Measurements from ENCODE around the gene HOXA3. TPM values are rescaled to one million over a fixed set of nuclear protein-coding genes. Genes with fewer than 3 reads are reported as not detected.

The HOXA3 gene
- total RNA-seq, 2 donors from 2014 or later: not detected

DNA sequence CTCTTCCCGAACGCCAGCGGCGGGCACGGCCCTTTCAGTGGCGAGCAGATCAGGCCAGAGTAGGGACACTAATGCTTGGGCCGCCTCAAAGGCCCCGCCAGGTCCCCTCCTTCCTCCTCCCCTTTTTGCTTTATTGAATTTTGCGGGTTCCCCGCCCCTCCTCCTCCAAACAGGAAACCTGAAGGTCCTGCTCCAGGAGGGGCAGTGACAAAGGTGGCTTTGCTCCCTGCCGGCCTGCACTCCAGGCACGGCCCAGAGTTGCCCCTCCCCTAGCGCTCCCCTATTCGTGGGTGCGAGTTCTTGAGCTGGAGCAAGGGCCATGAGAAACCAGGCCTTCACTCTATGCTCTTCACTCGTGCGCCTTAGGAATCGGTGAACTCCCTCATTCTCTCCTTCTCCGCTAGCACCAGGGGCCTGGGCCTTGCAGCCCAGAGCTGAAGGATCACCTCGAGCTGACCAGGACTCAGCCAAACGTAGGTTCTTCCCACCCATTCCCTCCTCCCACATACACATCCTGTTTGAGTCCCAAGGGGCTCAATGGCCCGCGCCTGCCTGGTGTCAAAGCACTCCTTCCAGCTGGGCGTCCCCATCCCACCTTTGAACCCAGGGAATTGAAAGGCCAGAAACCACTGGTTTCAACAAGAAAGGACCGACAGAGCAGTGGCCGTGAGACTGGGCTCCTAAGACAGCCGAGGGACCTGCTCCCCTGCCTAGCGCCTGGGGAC is 4.2 kb downstream of the HOXA3 start:
- ATAC-seq (replicated peaks in 1 of 2) (no peak), DNase-seq (no peak)
- Mint-ChIP-seq H3K36me3 (ENCODE audit: insufficient read depth in 2 of 2) (no peaks in the 10 kb centered on the region), H3K27ac (no peak overlapping the region), H3K27me3 (ENCODE audit: low read depth) (peaks cover 74% of the 10 kb centered on the region), H3K4me3 (peak overlapping the region; percentile 66 to 84), H3K9me3 (no peaks in the 10 kb centered on the region), H3K4me1 (ENCODE audit: low read depth) (peaks cover 30% of the 10 kb centered on the region)

DNA sequence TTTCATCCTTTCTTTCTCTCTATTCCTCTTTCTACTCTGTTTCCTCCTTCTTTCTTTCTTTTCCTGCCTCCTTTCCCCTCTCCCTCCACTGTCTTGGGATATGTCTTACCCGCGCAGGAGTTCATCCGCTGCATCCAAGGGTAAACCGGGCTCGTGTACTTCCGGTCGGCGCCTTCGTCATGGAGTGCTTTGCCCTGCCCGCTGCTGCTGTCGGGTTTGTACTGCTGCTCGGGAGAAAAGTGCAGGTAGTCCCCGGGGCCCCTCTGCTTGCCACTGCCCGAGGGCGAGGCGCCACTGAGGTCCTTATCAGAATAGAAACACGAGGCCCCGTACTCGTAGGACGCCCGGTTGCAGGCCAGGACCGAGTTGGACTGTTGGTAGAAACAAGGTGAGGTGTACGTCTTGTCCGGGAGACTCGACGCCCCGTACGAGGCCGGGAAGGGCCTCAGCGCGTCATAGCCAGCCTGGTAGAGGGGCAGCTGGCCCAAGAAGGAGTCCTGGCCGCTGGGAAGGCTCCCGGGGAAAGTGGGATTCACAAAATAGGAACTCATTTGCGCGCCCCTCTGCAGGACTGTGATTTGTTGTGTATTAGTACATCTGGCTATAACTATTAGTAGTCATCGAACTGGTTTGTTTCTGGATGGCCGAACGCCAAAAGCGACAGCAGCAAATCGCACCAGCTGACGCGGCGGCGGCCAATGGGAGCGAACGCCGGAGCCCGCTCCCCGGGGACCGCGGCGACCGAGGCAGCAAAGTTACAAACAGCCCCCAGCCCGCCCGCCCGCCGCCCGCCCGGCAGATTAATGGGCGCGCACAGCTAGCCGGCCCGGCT is 5.0 kb downstream of the HOXA3 start, which contains the start of gene HOXA6:
Gene HOXA6, minus strand, starts transcription at position 576 of the 832 bp plus-strand sequence. Its CDS starts 25 bp downstream, at position 551.
- peak within 1 kb of the TSS; percentile 66 to 84 for H3K4me3 Mint-ChIP-seq
- peaks cover 30% of the 10 kb centered on the region for H3K4me1 Mint-ChIP-seq (ENCODE audit: low read depth)
- no peak within 1 kb of the TSS for H3K27ac Mint-ChIP-seq
- H3K9me3 Mint-ChIP-seq: no peaks in the 10 kb centered on the region
- H3K36me3 Mint-ChIP-seq (ENCODE audit: insufficient read depth in 2 of 2): no peaks in the 10 kb centered on the region
- H3K27me3 Mint-ChIP-seq (ENCODE audit: low read depth): peaks cover 74% of the 10 kb centered on the region
- ATAC-seq (replicated peaks in 1 of 2) (no peak), DNase-seq (no peak)

GRCh38 chr7:27146491-27147198 is 5.7 kb downstream of the HOXA3 start:
- no peak overlapping the region for H3K27ac Mint-ChIP-seq
- H3K27me3 Mint-ChIP-seq (ENCODE audit: low read depth): peaks cover 74% of the 10 kb centered on the region
- DNase-seq (no peak), ATAC-seq (replicated peaks in 1 of 2) (no peak)
- peaks cover 23% of the 10 kb centered on the region for H3K4me1 Mint-ChIP-seq (ENCODE audit: low read depth)
- H3K9me3 Mint-ChIP-seq: no peaks in the 10 kb centered on the region
- H3K4me3 Mint-ChIP-seq: no peak overlapping the region
- no peaks in the 10 kb centered on the region for H3K36me3 Mint-ChIP-seq (ENCODE audit: insufficient read depth in 2 of 2)

DNA sequence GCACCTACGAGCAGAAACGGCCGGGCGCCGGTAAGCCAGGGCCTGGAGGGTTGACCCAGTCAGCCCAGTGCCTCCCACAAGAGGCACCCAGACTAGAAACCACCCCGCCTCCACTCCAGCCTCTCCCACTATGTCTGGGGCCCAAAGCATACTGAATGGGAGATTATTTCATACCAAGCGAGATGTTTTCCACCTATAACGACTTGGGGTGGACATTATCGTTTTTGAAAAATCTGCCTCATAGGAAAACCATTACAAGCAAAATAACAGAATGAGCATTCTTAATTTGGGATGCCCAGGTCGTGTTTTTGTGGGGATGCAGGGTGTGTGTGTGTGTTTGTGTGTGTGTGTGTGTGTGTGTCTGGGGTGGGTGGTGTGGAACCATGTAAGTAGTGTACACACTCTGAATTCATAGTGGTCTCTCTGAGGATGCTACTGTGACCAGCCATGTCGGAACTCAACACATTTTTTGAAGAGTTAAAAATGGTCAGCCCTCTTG is 6.4 kb downstream of the HOXA3 start:
- Mint-ChIP-seq H3K36me3 (ENCODE audit: insufficient read depth in 2 of 2) (no peaks in the 10 kb centered on the region), H3K4me3 (no peak overlapping the region), H3K9me3 (no peaks in the 10 kb centered on the region), H3K27me3 (ENCODE audit: low read depth) (peaks cover 71% of the 10 kb centered on the region), H3K4me1 (ENCODE audit: low read depth) (peaks cover 16% of the 10 kb centered on the region), H3K27ac (no peak overlapping the region)
- no peak for ATAC-seq (replicated peaks in 1 of 2)
- no peak for DNase-seq

- no peak for ATAC-seq (replicated peaks in 1 of 2)
- H3K36me3 Mint-ChIP-seq (ENCODE audit: insufficient read depth in 2 of 2): no peaks in the 10 kb centered on the region
- H3K27ac Mint-ChIP-seq: no peak overlapping the region
- H3K4me3 Mint-ChIP-seq: no peak overlapping the region
- H3K9me3 Mint-ChIP-seq: no peaks in the 10 kb centered on the region
- H3K27me3 Mint-ChIP-seq (ENCODE audit: low read depth): peaks cover 69% of the 10 kb centered on the region
- peaks cover 11% of the 10 kb centered on the region for H3K4me1 Mint-ChIP-seq (ENCODE audit: low read depth)
- no peak for DNase-seq
Measured at GRCh38 chr7:27145165-27145913, 7.0 kb downstream of the HOXA3 start.

DNA sequence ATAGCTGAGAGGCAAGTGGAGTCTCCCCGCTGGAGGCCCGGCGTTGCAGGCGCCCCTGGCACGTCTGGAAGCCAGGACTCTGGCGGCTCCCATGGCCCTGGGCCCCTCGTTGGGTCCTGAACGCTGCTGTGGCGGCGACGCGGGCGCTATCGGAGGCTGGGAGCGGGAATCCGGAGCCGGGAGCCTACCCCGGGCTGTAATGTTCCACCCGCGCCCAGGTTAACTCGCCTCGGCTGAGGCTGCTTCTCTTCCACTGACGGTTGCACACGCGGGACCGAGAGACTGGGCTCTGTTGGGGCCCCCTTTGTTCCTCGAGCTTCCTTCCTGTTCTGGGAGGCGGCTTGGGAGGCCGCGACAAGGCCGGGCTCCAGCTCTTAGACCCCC is 7.6 kb downstream of the HOXA3 start:
- ATAC-seq (replicated peaks in 1 of 2) (no peak), DNase-seq (no peak)
- no peaks in the 10 kb centered on the region for H3K9me3 Mint-ChIP-seq
- H3K4me3 Mint-ChIP-seq: no peak overlapping the region
- H3K27me3 Mint-ChIP-seq (ENCODE audit: low read depth): peaks cover 63% of the 10 kb centered on the region
- H3K4me1 Mint-ChIP-seq (ENCODE audit: low read depth): peaks cover 8% of the 10 kb centered on the region
- H3K27ac Mint-ChIP-seq: no peak overlapping the region
- H3K36me3 Mint-ChIP-seq (ENCODE audit: insufficient read depth in 2 of 2): no peaks in the 10 kb centered on the region

GRCh38 chr7:27143950-27144780 is 8.2 kb downstream of the HOXA3 start:
- H3K36me3 Mint-ChIP-seq (ENCODE audit: insufficient read depth in 2 of 2): no peaks in the 10 kb centered on the region

DNA sequence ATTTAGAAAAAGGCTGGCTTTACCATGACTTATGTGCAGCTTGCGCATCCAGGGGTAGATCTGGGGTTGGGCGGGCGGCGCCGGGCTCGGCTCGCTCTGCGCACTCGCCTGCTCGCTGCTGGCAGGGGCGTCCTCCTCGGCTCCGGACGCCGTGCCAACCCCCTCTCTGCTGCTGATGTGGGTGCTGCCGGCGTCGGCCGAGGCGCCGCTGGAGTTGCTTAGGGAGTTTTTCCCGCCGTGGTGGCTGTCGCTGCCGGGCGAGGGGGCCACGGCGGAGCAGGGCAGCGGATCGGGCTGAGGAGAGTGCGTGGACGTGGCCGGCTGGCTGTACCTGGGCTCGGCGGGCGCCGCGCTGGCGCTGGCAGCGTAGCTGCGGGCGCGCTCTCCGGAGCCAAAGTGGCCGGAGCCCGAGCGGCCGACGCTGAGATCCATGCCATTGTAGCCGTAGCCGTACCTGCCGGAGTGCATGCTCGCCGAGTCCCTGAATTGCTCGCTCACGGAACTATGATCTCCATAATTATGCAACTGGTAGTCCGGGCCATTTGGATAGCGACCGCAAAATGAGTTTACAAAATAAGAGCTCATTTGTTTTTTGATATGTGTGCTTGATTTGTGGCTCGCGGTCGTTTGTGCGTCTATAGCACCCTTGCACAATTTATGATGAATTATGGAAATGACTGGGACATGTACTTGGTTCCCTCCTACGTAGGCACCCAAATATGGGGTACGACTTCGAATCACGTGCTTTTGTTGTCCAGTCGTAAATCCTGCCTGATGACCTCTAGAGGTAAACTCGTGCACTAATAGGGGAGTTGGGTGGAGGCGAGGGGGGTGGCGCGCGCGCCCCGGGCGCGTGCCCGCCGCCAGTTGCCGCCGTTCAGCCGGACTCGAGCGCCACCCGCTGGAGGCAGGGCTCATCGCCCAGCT is 9.1 kb downstream of the HOXA3 start, which contains the start of gene HOXA5:
Gene HOXA5, minus strand, starts transcription at position 659 of the 927 bp plus-strand sequence. Its CDS starts 74 bp downstream, at position 585.
- Mint-ChIP-seq H3K4me3 (peak within 1 kb of the TSS; percentile 53 to 63), H3K36me3 (ENCODE audit: insufficient read depth in 2 of 2) (no peaks in the 10 kb centered on the region), H3K27ac (no peak within 1 kb of the TSS), H3K4me1 (ENCODE audit: low read depth) (peaks cover 5% of the 10 kb centered on the region), H3K27me3 (ENCODE audit: low read depth) (peaks cover 49% of the 10 kb centered on the region), H3K9me3 (no peaks in the 10 kb centered on the region)
- ATAC-seq (replicated peaks in 1 of 2) (peak; percentile 61 to 75), DNase-seq (peak in 1 of 2 donors; percentile 26)

More at GRCh38 chr7:27143950-27144780, 8.2 kb downstream of the HOXA3 start:
- DNase-seq (no peak), ATAC-seq (replicated peaks in 1 of 2) (no peak)
- H3K4me1 Mint-ChIP-seq (ENCODE audit: low read depth): peaks cover 8% of the 10 kb centered on the region
- H3K27me3 Mint-ChIP-seq (ENCODE audit: low read depth): peaks cover 57% of the 10 kb centered on the region
- H3K9me3 Mint-ChIP-seq: no peaks in the 10 kb centered on the region
- H3K4me3 Mint-ChIP-seq: no peak overlapping the region
- no peak overlapping the region for H3K27ac Mint-ChIP-seq

DNA sequence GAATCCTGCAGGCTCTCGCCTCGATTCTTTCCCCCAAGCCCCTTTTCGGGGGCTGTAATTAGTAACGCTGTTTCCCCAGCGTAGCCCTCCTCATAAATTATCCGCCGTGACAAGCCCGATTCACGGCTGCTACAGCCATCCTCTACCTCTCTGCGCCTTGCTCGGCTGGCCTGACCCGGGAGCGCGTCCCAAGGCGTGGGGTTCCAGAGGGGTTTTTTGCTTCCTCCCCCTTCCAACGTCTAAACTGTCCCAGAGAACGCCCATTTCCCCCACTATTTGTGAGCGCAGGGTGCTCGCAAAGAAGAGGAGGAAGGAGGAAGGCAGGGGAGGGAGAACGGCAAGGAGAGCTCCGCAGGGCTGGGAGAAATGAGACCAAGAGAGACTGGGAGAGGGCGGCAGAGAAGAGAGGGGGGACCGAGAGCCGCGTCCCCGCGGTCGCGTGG is 9.8 kb downstream of the HOXA3 start:
- H3K4me1 Mint-ChIP-seq (ENCODE audit: low read depth): no peaks in the 10 kb centered on the region
- no peak overlapping the region for H3K27ac Mint-ChIP-seq
- DNase-seq (no peak), ATAC-seq (replicated peaks in 1 of 2) (no peak)
- H3K36me3 Mint-ChIP-seq (ENCODE audit: insufficient read depth in 2 of 2): no peaks in the 10 kb centered on the region
- H3K27me3 Mint-ChIP-seq (ENCODE audit: low read depth): peaks cover 48% of the 10 kb centered on the region
- peak overlapping the region; percentile 53 to 63 for H3K4me3 Mint-ChIP-seq
- no peaks in the 10 kb centered on the region for H3K9me3 Mint-ChIP-seq

DNA sequence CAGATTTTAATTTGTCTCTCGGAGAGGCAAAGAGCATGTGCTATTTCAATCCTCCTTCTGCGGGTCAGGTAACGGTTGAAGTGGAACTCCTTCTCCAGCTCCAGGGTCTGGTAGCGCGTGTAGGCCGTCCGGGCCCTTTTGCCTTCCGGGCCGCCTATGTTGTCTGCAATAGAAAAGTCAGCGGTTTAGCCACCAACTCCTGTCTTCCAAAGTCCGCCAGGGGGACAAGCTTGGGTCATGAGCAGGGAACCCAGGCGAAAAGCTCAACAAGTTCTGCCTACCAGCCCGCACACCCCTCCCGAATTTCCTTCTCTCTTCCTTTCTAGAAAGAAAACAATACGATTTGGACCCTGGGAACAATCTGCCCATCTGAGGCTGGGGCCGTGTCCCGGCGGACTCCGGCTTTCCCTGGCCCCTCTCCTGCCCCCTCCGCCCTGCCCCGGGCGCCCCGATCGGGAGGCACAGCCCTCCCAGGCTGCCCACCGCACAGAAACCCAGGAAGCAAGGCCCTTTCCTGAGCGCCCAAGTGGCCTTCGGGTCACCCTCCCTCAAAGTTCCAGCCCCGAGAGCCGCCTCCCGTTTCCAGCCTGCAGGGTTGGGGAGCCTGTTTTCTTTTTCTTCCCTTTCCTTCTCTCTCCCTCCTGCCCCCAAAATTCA is 10.3 kb downstream of the HOXA3 start:
- H3K4me3 Mint-ChIP-seq: no peak overlapping the region
- peaks cover 50% of the 10 kb centered on the region for H3K27me3 Mint-ChIP-seq (ENCODE audit: low read depth)
- no peaks in the 10 kb centered on the region for H3K4me1 Mint-ChIP-seq (ENCODE audit: low read depth)
- DNase-seq (no peak), ATAC-seq (replicated peaks in 1 of 2) (no peak)
- H3K27ac Mint-ChIP-seq: no peak overlapping the region
- H3K9me3 Mint-ChIP-seq: no peaks in the 10 kb centered on the region
- no peaks in the 10 kb centered on the region for H3K36me3 Mint-ChIP-seq (ENCODE audit: insufficient read depth in 2 of 2)

Data from activated T-cell treated with anti-CD3 and anti-CD28 coated beads, Interleukin-2, amount 50 U/mL, for 72 hours (primary cell).